ENCODE measurements around the gene FRMD5.

The FRMD5 gene

GRCh38 chr15:43889042-43889441 is 306.0 kb downstream of the FRMD5 start:
- no peak for DNase-seq (ENCODE audit: low read depth)
- TF ChIP-seq CTCF (conservative IDR thresholded peaks at IDR 0.05; ENCODE audit: low read depth, low read length): no peak
- H3K4me3 ChIP-seq (ENCODE audit: low read length): no peak overlapping the region

DNA sequence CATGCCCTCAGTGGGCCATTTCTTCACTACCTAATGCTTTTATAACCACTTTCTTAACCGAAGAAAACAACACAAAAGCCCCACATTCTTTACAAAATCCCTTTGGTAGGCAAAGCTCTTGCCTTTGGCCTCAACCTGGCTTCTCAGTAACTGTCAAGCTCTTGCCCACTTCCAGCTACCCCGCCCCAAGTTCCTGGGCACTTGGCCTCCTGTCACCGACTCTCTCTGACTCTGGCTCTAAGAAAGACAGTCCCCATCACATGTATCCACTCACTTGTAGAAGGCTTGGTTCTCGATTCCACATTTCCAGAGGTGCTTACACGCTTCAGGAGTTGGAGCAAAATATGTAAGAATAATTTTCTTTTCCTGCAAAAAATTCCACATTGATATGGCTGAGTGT is 307.2 kb downstream of the FRMD5 start:
- H3K4me3 ChIP-seq (ENCODE audit: low read length): no peak overlapping the region
- peak; percentile 62 for DNase-seq (ENCODE audit: low read depth)
- TF ChIP-seq CTCF (conservative IDR thresholded peaks at IDR 0.05; ENCODE audit: low read depth, low read length): no peak

GRCh38 chr15:43886558-43886957 is 308.5 kb downstream of the FRMD5 start:
- no peak for DNase-seq (ENCODE audit: low read depth)
- no peak for TF ChIP-seq CTCF (conservative IDR thresholded peaks at IDR 0.05; ENCODE audit: low read depth, low read length)
- H3K4me3 ChIP-seq (ENCODE audit: low read length): no peak overlapping the region

- TF ChIP-seq CTCF (conservative IDR thresholded peaks at IDR 0.05; ENCODE audit: low read depth, low read length): no peak
- H3K4me3 ChIP-seq (ENCODE audit: low read length): no peak overlapping the region
- DNase-seq (ENCODE audit: low read depth): no peak
Measured at GRCh38 chr15:43883571-43883970, 311.5 kb downstream of the FRMD5 start.

DNA sequence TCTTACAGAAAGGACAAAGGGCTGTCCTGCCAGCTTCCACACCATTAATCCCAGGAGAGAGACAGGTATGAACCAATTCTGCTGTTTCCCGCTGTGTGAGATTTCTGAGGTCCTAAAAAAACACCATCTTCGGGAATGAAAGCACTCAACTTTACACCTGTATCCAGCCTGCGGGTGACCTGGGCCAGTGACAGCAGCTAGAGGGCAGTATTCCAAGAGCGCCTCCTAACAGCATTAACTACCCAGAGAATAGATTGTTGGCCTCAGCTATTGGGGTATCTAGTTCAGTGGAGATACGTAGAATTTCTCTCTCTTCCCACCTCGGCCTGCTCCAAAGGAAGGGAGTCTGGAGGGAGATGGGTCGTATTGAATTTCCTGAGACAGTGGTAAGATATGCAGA is 313.1 kb downstream of the FRMD5 start:
- peak; percentile 63 for TF ChIP-seq CTCF (conservative IDR thresholded peaks at IDR 0.05; ENCODE audit: low read depth, low read length)
- H3K4me3 ChIP-seq (ENCODE audit: low read length): no peak overlapping the region
- no peak for DNase-seq (ENCODE audit: low read depth)

GRCh38 chr15:43881245-43881644 is 313.8 kb downstream of the FRMD5 start:
- TF ChIP-seq CTCF (conservative IDR thresholded peaks at IDR 0.05; ENCODE audit: low read depth, low read length): no peak
- no peak for DNase-seq (ENCODE audit: low read depth)
- no peak overlapping the region for H3K4me3 ChIP-seq (ENCODE audit: low read length)

- H3K4me3 ChIP-seq (ENCODE audit: low read length): no peak overlapping the region
- DNase-seq (ENCODE audit: low read depth): no peak
- TF ChIP-seq CTCF (conservative IDR thresholded peaks at IDR 0.05; ENCODE audit: low read depth, low read length): no peak
Measured at GRCh38 chr15:43880406-43881194, 314.5 kb downstream of the FRMD5 start.

Measured in retinal pigment epithelial cell (primary cell).